HG03039 (cell line): Measurements from ENCODE around the gene RNASEH2B.

Experiments used
- ATAC-seq: cut with Tn5 transposase; IDR thresholded peaks from one replicate; pipeline ENCODE4 v1.9.1; 2021; ENCODE audit warnings: mild to moderate bottlenecking, moderate library complexity; ENCODE audit not compliant: unreplicated experiment

The RNASEH2B gene

GRCh38 chr13:50934735-50935435 lies 25.3 kb downstream of the RNASEH2B start:
- ATAC-seq = no peak

- ATAC-seq = no peak
Observed at GRCh38 chr13:50936679-50937078, 27.1 kb downstream of the RNASEH2B start.

GRCh38 chr13:50940509-50940908 lies 30.9 kb downstream of the RNASEH2B start:
- ATAC-seq = no peak

- no peak for ATAC-seq
Observed at GRCh38 chr13:50941146-50941545, 31.6 kb downstream of the RNASEH2B start.

- no peak for ATAC-seq
Observed at GRCh38 chr13:50942630-50943311, 33.2 kb downstream of the RNASEH2B start.

GRCh38 chr13:50945669-50946068 lies 36.1 kb downstream of the RNASEH2B start:
- no peak for ATAC-seq

- no peak for ATAC-seq
Observed at GRCh38 chr13:50948601-50949000, 39.0 kb downstream of the RNASEH2B start.

GRCh38 chr13:50950849-50951248 lies 41.3 kb downstream of the RNASEH2B start:
- no peak for ATAC-seq

GRCh38 chr13:50951366-50951765 lies 41.8 kb downstream of the RNASEH2B start:
- no peak for ATAC-seq

GRCh38 chr13:50955241-50955640 lies 45.6 kb downstream of the RNASEH2B start:
- ATAC-seq = no peak

GRCh38 chr13:50955798-50956197 lies 46.2 kb downstream of the RNASEH2B start:
- no peak for ATAC-seq

GRCh38 chr13:50957620-50958019 lies 48.0 kb downstream of the RNASEH2B start:
- ATAC-seq = no peak

- ATAC-seq = no peak
Observed at GRCh38 chr13:50969691-50970090, 60.1 kb downstream of the RNASEH2B start.

- no peak for ATAC-seq
Observed at GRCh38 chr13:50970956-50971355, 61.4 kb downstream of the RNASEH2B start.

GRCh38 chr13:50974268-50974667 lies 64.7 kb downstream of the RNASEH2B start:
- no peak for ATAC-seq

- no peak for ATAC-seq
Observed at GRCh38 chr13:50979187-50979586, 69.6 kb downstream of the RNASEH2B start.

- ATAC-seq = no peak
Observed at GRCh38 chr13:50981686-50982085, 72.1 kb downstream of the RNASEH2B start.

- ATAC-seq = no peak
Observed at GRCh38 chr13:50989476-50989875, 79.9 kb downstream of the RNASEH2B start.

GRCh38 chr13:50990065-50990817 lies 80.7 kb downstream of the RNASEH2B start:
- ATAC-seq = no peak

GRCh38 chr13:50990818-50991506 lies 81.4 kb downstream of the RNASEH2B start:
- ATAC-seq = no peak
